Neural crest cell (in vitro differentiated cells): ENCODE results near the gene USP22. TPM values are rescaled to one million over a fixed set of nuclear protein-coding genes. Genes with fewer than 3 reads are reported as not detected.
"Not testable (repeated sequence)": the region's sequence is repeated elsewhere in the genome, so short reads cannot be mapped to it uniquely, and the experiment has no call there.

Experiments used
- DNase-seq: peaks from one replicate; pipeline ENCODE4 v3.0.0; 2021; ENCODE audit warnings: low read depth, mixed read lengths, low spot score
- H3K27ac Mint-ChIP-seq: one replicate; pipeline ENCODE4 v1.8.0; 2021; ENCODE audit warnings: mild to moderate bottlenecking, mixed read lengths; ENCODE audit not compliant: unreplicated experiment
- H3K27me3 Mint-ChIP-seq: 2 replicates; pipeline ENCODE4 v1.8.0; 2021; ENCODE audit warnings: low read depth, mild to moderate bottlenecking, mixed read lengths
- H3K36me3 Mint-ChIP-seq: 2 replicates; pipeline ENCODE4 v1.8.0; 2021; ENCODE audit warnings: low read depth, mild to moderate bottlenecking, mixed read lengths
- H3K4me1 Mint-ChIP-seq: 2 replicates; pipeline ENCODE4 v1.8.0; 2021; ENCODE audit warnings: mixed read lengths
- H3K4me3 Mint-ChIP-seq: one replicate; pipeline ENCODE4 v1.8.0; 2021; ENCODE audit warnings: mild to moderate bottlenecking, mixed read lengths
- H3K9me3 Mint-ChIP-seq: 2 replicates; pipeline ENCODE4 v1.8.0; 2021; ENCODE audit warnings: mixed read lengths
- CTCF ChIP-seq: fragments of 200-600 bp; sonication (generic); conservative IDR thresholded peaks from 2 replicates; pipeline ENCODE4 v1.5.0; 2021; ENCODE audit warnings: antibody characterized with exemption, mild to moderate bottlenecking
- total RNA-seq: library from RNA; stranded (reverse); gene quantifications from 2 replicates; pipeline ENCODE4 v1.2.1, GENCODE V29; 2021

The USP22 gene
- total RNA-seq, 1 donor from 2014 or later = 390 TPM

DNA sequence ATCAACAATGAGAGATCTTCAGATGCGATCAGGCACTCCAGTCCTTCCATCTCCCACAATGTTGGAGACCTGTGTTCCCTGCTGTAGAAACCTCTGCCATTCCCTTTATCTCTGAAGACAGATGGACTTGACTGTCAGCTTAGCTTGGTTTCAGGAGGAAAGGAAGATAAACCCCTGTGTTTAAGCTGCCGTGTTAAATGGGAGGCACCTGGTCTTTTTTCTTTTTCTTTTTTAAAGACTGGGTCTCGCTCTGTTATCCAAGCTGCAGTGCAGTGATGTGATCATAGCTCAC is 63.1 kb downstream of the USP22 start:
- no peak for TF ChIP-seq CTCF
- Mint-ChIP-seq H3K27ac (no peak overlapping the region), H3K4me3 (no peak overlapping the region), H3K36me3 (peaks cover 38% of the 10 kb centered on the region), H3K4me1 (no peaks in the 10 kb centered on the region), H3K27me3 (no peaks in the 10 kb centered on the region), H3K9me3 (no peaks in the 10 kb centered on the region)
- no peak for DNase-seq

DNA sequence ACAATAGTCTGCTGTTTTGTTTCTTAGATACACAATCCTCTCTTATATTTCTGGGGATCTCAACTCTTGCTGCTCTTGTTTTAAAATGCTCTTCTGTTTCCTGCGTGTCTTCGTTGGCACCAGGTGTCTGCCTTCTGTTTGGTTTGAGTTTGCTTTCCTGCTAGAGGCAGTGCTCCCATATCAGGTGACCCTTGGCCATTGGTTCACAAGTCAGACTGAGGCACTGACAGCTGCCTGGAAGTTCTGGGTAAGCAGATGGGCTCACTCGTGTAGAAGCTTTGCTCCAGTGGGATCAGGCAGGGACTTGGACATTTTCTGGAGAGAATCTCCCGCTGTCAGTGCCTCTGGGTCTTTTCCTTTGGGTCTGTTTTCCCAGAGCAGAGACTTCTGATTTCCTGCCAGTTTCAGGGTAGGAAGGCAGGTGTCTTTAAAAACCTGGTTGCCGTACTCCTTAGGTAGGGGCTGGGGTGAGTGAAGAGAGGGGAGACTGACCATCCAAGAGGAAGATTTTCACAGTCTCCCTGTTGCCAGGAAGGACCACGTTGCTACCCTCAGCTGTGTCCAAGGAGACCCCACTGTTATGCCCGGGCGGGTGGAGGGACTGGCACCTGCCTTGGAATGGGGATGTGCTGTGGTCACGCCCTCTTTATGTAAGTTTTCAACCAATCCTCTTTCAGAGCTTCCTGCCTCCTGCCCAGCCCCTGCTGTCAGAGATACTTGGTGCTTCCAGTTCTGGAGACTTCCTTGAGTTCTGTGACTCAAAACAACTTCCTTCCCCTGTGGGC is 63.6 kb downstream of the USP22 start:
- H3K4me3 Mint-ChIP-seq, H3K27ac Mint-ChIP-seq, H3K27me3 Mint-ChIP-seq, H3K9me3 Mint-ChIP-seq, DNase-seq, H3K4me1 Mint-ChIP-seq: not testable (repeated sequence)
- H3K36me3 Mint-ChIP-seq = peaks cover 38% of the 10 kb centered on the region

DNA sequence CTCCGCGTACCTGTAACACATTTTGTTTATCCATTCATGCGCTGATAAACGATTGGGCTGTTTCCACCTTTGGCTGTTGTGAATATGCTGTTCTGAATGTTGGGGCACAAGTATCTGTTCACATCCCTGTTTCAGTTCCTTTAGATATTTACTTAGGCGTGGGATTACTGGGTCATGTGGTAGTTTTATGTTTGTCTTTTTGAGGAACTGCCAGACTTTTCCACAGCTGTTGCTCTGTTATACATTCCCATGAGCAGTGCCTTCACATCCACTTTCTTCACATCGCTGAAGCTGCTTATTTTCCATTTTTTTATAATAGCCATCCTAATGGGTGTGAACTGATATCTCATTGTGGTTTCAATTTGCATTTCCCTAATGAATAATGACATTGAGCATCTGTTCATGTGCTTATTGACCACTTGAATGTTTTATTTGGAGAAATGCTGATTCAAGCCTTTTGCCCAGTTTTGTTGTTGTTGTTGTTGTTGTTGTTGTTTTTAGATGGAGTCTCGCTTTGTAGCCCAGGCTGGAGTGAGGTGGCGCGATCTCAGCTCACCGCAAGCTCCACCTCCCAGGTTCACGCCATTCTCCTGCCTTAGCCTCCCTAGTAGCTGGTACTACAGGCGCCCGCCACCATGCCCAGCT is 65.1 kb downstream of the USP22 start:
- not testable (repeated sequence) for H3K27me3 Mint-ChIP-seq, H3K27ac Mint-ChIP-seq, H3K9me3 Mint-ChIP-seq, H3K4me3 Mint-ChIP-seq, H3K4me1 Mint-ChIP-seq, DNase-seq
- H3K36me3 Mint-ChIP-seq = peaks cover 32% of the 10 kb centered on the region

DNA sequence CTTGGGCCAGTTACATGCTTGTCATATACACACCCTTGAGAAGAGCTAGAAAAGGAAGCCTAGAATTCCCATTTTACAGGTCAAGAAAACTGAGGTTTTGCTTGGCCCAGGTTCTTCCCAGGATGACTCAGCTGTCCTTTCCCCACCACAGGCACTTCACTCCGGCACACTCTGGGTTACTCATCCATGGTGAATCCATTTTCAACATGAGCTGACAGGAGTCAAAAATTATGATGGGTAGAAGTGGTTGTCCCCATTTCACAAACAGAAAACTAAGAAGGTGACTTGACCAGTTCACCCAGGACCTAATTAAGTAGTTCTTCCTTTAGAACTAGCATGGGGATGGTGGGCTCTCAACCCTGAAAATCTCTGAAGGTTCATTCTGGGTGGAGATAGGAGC is 67.2 kb downstream of the USP22 start:
- peaks cover 9% of the 10 kb centered on the region for H3K4me1 Mint-ChIP-seq
- H3K9me3 Mint-ChIP-seq = no peaks in the 10 kb centered on the region
- no peak for DNase-seq
- TF ChIP-seq CTCF = no peak
- no peaks in the 10 kb centered on the region for H3K27me3 Mint-ChIP-seq
- H3K4me3 Mint-ChIP-seq = no peak overlapping the region
- H3K36me3 Mint-ChIP-seq = peaks cover 27% of the 10 kb centered on the region
- H3K27ac Mint-ChIP-seq = no peak overlapping the region

DNA sequence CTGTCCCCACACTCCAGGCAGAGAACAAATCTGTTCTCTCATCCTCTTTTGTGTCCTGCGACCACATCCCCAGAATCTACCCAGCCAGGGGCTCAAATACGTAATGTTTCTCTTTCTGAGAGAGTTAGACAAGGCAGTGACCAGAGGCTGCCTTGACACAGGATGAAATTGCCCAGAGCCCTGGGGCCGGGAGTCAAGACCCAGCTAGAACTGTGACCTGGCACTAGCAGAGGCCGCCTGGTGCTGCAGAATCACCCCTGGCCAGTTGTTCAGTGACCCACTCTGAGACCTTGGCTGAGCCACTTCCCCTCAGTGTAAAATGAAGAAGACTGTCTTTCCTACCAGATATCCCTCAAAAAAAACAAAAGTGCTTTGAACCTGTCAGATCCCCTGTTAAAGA is 72.5 kb downstream of the USP22 start:
- no peaks in the 10 kb centered on the region for H3K9me3 Mint-ChIP-seq
- TF ChIP-seq CTCF = no peak
- H3K4me3 Mint-ChIP-seq = no peak overlapping the region
- peaks cover 38% of the 10 kb centered on the region for H3K4me1 Mint-ChIP-seq
- H3K27me3 Mint-ChIP-seq = no peaks in the 10 kb centered on the region
- peaks cover 20% of the 10 kb centered on the region for H3K36me3 Mint-ChIP-seq
- no peak overlapping the region for H3K27ac Mint-ChIP-seq
- no peak for DNase-seq

DNA sequence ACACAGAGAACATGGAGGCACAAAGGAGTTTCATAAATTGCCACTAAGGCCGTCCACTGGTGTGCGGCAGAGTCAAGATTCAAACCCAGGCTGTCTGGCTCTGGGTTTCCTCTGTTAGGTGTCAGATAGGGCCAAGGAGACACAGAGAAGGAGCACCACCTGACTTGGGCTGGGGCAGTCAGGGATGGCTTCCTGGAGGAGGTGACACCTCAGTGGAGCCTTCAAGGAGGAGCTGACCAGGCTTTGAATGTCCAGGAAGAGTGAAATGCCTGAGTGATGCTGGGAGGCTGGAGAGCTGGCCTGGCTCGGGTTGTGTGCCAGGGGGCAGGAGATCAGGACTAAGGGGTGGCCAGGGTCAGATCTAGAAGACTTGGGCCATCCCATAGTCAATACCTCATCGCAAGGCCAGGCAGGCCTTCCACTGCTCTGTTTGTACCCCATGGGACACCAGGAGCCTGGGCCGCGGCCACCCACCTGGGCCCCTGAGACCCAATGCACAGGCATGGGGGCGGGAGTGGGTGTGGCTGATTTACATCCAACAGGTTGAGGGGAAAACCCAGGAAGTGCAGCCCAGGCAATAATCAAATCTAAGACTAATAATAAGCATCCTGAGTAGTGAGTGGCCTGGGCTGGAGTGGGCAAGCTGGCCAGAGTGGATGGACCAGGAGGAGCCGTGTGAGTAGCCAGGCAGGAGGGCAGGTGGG is 73.7 kb downstream of the USP22 start:
- no peak for DNase-seq
- Mint-ChIP-seq H3K9me3 (no peaks in the 10 kb centered on the region), H3K36me3 (peaks cover 25% of the 10 kb centered on the region), H3K4me3 (no peak overlapping the region), H3K4me1 (peaks cover 39% of the 10 kb centered on the region), H3K27ac (no peak overlapping the region), H3K27me3 (no peaks in the 10 kb centered on the region)
- TF ChIP-seq CTCF = no peak
